Measurements from ENCODE around the gene TOPBP1. TPM values are rescaled to one million over a fixed set of nuclear protein-coding genes. Genes with fewer than 3 reads are reported as not detected.

TOPBP1 gene
- total RNA-seq, 2 experiments from 2014 or later: 131 to 139 TPM

DNA sequence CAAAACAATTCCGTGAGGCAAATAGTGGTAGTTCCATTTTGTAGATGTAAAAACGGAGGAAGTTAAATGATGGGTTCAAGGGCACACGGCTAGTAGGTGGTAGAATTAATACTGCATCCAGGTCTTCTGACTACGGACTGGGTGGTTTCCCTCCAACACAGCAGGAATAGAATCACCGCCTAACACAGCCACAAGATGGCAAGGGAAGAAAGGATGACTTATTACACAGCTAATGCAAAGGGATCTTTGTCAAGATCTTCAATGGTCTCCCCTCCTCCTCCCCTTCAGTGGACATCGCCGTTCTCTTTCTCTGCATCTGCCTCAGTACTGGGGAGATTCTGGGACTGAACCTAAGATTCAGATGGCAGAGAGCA, 524 bp upstream of the TOPBP1 start:
- intact Hi-C loops (cut with micrococcal nuclease; ENCODE audit: unreplicated experiment): loop anchor here (2.0 to 10.0 kb wide), 6 partner anchors 145 to 940 kb away; partner anchors contain the start of genes ANAPC13, CEP63 and NPHP3
- Histone ChIP-seq H2AFZ (ENCODE audit: low read length) (peak overlapping the region; percentile 80), H3K9me2 (ENCODE audit: insufficient read depth, low read length) (no peaks in the 10 kb centered on the region), H3K27ac (ENCODE audit: low read depth, low read length, poor library complexity, severe bottlenecking) (peak overlapping the region; percentile 76), H3K4me3 (ENCODE audit: low read depth, low read length, poor library complexity, severe bottlenecking) (peak overlapping the region; percentile 99), H3K4me1 (ENCODE audit: insufficient read depth, low read length, poor library complexity, severe bottlenecking) (peaks cover 39% of the 10 kb centered on the region), H3K36me3 (ENCODE audit: insufficient read depth, low read length) (peaks cover 41% of the 10 kb centered on the region), H3K9me3 (ENCODE audit: low read length) (no peaks in the 10 kb centered on the region), H4K20me1 (ENCODE audit: insufficient read depth, low read length) (peaks cover 17% of the 10 kb centered on the region; the same call in 1 of the 2 replicates), H3K79me2 (ENCODE audit: insufficient read depth, low read depth, low read length) (peaks cover 58% of the 10 kb centered on the region), H3K4me2 (ENCODE audit: low read length) (peak overlapping the region; percentile 84)
- ChIA-PET POLR2A (interaction anchor here (0.7 kb wide), 1 partner anchor 90 kb away, joined by 4 read pairs; no protein-coding TSS in a partner anchor), CTCF (ENCODE audit: unreplicated experiment) (no interaction called here)
- TF ChIP-seq, protein P1, sequence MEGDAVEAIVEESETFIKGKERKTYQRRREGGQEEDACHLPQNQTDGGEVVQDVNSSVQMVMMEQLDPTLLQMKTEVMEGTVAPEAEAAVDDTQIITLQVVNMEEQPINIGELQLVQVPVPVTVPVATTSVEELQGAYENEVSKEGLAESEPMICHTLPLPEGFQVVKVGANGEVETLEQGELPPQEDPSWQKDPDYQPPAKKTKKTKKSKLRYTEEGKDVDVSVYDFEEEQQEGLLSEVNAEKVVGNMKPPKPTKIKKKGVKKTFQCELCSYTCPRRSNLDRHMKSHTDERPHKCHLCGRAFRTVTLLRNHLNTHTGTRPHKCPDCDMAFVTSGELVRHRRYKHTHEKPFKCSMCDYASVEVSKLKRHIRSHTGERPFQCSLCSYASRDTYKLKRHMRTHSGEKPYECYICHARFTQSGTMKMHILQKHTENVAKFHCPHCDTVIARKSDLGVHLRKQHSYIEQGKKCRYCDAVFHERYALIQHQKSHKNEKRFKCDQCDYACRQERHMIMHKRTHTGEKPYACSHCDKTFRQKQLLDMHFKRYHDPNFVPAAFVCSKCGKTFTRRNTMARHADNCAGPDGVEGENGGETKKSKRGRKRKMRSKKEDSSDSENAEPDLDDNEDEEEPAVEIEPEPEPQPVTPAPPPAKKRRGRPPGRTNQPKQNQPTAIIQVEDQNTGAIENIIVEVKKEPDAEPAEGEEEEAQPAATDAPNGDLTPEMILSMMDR (conservative IDR thresholded peaks at IDR 0.05; ENCODE audit: low read length): no peak
- TF ChIP-seq EZH2phosphoT487 (IDR thresholded peaks at IDR 0.05; ENCODE audit: borderline replicate concordance, low read depth, low read length): no peak
- DNase-seq (ENCODE audit: low spot score): peak; percentile 51
- BruUV-seq (replicated peaks): TSS peak; percentile 94

DNA sequence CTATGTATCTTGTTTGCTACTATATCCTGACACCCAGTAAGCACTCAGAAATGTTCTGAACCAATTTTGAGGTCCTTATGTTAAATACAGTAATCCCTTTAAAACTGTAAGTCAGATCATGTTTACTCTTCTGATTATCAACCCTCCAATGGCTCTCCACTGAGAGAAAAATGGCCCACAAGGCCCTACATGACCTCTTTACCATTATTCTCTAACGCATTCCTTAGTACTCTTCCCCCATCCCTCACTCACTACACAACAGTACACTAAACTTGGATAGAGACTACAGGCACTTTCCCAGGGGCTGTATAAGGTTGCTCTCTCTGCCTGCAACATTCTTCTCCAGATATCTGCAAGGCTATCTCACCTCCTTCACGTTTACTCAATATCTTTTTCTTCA, 1.9 kb downstream of the TOPBP1 start:
- DNase-seq (ENCODE audit: low spot score): no peak
- Histone ChIP-seq H3K27ac (ENCODE audit: low read depth, low read length, poor library complexity, severe bottlenecking) (peak overlapping the region; percentile 76), H3K9me3 (ENCODE audit: low read length) (no peaks in the 10 kb centered on the region), H4K20me1 (ENCODE audit: insufficient read depth, low read length) (peaks cover 17% of the 10 kb centered on the region; the same call in 1 of the 2 replicates), H2AFZ (ENCODE audit: low read length) (no peak overlapping the region), H3K36me3 (ENCODE audit: insufficient read depth, low read length) (peaks cover 63% of the 10 kb centered on the region), H3K4me3 (ENCODE audit: low read depth, low read length, poor library complexity, severe bottlenecking) (peak overlapping the region; percentile 99), H3K4me1 (ENCODE audit: insufficient read depth, low read length, poor library complexity, severe bottlenecking) (peaks cover 39% of the 10 kb centered on the region), H3K9me2 (ENCODE audit: insufficient read depth, low read length) (no peaks in the 10 kb centered on the region), H3K4me2 (ENCODE audit: low read length) (peak overlapping the region; percentile 84), H3K79me2 (ENCODE audit: insufficient read depth, low read depth, low read length) (peaks cover 60% of the 10 kb centered on the region)
- intact Hi-C loops (cut with micrococcal nuclease; ENCODE audit: unreplicated experiment): loop anchor here (5.0 to 10.0 kb wide), 5 partner anchors 53 to 938 kb away; partner anchors contain the start of genes ANAPC13, CEP63 and NPHP3
- TF ChIP-seq, protein P1 (conservative IDR thresholded peaks at IDR 0.05; ENCODE audit: low read length): no peak
- TF ChIP-seq EZH2phosphoT487 (IDR thresholded peaks at IDR 0.05; ENCODE audit: borderline replicate concordance, low read depth, low read length): no peak
- CTCF ChIA-PET (ENCODE audit: unreplicated experiment): no interaction called here
- BruUV-seq (replicated peaks): no TSS peak
- POLR2A ChIA-PET: no interaction called here

Data from OCI-LY7 (cell line).